ENCODE measurements around the gene PI16.

PI16 gene

DNA sequence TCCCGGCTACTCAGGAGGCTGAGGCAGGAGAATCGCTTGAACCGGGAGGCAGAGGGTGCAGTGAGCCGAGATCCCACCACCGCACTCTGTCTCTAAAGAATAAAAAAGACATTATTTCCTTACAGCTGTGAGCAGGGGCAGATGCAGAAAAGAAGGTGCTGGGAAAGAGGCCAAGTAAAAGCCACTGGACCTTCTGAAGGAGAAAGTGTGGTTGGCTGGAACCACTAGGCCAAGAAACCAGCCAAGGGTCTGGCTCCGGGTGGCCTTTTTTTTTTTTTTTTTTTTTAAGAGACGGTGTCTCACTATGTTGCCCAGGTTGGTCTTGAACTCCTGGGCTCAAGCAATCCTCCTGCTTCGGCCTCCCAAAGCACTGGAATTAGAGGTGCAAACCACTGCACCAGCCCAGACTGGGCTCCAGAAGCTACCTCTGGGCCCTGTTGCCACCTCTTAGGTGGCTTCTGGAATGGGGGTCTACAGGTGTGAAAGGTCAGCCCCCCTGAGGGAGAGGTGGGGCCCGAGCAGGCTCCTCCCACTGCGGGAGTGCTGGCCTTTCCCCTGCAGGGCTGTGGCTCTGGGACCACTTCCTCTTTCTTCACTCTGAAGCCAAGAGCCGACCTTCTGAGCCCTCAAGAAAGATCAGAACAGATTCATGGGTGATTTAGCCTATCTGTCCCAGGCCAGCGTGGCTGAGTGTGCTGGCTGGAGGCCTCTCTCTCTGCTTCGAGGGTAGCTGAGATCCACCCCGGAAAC lies 50.7 kb downstream of the PI16 start, which contains the start of gene FGD2:
Gene FGD2, plus strand, starts transcription at position 595 of the 750 bp plus-strand sequence. CDS start 163 bp downstream, outside the sequence.
- DNase-seq: no peak

DNA sequence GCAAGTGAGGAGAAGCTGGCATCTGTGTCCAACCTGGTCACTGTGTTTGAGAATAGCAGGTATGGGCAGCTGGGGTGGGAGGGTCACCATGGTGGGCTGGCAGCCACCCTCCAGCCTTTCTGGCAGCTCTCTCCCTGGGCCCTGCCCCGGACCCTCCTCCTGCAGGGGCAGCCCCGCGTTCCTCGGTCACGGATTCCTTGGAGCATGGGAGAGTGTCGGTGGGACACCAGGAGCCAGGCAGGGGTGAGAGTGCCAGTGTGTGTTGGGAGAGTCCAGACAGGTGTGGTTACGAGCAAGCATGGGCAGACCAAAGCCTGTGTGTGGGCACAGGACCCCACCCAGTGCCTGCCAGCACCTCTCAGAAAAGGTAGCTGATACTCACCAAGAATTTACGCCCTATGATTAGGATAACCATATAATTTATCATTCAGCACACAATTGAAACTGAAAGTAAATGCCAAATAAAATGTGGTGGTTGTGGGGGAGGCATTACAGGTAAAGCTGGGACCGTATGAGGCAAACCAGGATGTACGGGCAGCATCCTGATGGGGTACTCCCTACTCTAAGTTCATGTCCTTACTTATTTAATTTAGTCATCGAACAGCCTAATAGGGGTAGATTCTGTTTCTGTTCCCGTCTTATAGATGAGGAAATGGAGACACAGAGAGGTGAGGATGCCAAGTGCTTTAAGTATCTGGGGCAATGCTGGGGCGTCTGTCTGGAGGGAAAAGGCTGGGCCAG lies 51.5 kb downstream of the PI16 start:
- no peak for DNase-seq

DNA sequence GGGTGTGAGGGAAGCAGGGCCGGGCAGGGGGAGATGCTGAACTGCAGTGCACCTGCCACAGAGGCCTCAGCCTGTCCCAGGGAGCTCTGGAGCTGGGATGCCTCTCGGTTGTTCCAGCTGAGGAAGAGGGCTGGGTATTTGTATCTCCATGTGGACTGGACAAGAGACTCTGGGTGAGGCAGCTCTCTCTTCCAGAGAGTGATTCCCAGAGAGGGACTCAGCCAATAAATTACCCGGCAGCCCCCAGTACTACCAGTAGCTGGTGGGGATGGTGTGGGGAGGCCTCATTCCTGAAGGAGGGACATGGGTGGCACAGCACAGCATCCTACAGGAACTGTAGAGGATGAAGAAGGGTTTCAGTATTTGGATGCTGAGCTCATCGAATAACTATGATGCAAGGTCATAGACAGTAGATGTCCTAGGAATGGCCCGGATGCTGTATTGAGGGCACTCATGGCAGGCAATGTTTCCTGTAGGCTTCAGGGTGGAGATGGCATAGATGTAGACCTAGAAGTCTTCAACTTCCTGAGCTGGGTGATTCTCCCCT lies 52.3 kb downstream of the PI16 start:
- no peak for DNase-seq

DNA sequence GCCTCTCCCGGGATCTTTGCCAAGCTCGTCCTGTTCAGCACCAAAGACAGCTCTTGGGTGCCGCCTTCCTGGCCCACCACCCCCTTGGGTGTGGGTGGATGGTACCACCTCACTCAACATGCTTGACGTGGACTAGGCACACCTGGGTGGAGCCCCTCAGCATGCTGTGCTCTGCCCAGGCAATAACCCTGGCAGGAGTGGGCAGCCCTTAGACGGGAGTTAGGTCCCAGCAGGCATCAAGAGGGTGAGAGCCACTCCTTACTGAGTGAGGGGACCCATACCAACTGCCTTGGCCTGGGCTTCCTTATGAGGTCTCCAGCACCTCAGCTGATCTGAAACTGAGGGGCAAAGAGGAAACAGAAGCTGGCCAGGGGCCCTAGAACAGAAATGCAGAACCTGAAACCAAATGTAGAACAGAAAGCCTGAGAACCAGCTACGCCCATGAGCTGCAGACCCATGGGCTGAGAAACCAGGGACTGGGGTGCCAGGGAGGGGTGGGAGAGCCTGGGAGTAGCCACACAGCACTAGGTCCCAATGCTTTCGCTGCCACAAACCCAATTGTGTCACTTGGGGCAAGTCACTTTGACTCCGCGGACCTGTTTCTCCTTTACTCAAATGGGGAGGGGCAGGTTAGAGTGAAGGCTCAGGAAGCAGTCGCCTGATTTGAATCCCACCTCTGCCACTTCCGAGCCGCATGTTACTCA lies 53.0 kb downstream of the PI16 start:
- DNase-seq: no peak

DNA sequence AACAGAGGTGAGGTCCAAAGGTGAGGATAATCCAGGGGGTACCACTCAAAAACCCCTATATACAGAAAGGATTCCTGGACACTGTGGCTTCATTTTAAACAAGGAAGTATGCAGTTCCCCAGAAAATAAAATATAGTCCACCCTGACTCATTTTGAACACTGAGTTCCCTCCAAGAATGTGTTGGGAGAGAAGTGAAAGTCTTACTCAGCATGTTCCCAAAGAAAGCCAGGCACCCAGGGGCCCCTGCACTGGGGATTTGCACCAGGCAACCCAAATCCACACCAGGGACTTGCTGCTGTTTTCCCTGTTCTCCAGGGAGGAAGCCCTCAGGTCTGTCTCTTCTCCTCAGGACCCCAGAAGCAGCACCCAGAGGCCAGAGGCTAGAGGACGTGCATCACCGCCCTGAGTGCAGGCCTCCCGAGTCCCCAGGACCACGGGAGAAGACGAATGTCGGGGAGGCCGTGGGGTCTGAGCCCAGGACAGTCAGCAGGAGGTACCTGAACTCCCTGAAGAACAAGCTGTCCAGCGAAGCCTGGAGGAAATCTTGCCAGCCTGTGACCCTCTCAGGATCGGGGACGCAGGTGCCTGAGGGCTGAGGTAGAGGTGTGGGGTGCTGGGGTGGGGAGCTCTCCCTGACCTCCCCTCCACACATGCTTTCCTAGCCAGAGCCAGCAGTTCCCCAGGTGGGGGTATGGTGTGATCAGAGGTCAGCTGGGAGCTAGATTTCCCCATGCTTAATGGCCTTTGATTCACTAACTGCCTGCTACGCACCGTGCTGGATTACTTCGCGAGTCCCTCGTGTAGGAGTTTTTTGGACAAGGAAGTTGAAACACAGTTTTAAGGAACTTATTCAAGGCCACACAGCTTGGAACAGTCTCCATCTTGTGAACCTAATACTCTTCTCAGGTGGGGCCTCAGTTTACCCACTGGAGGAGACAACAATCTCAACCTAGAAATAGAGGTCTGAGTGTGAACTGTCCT lies 54.2 kb downstream of the PI16 start:
- no peak for DNase-seq

DNA sequence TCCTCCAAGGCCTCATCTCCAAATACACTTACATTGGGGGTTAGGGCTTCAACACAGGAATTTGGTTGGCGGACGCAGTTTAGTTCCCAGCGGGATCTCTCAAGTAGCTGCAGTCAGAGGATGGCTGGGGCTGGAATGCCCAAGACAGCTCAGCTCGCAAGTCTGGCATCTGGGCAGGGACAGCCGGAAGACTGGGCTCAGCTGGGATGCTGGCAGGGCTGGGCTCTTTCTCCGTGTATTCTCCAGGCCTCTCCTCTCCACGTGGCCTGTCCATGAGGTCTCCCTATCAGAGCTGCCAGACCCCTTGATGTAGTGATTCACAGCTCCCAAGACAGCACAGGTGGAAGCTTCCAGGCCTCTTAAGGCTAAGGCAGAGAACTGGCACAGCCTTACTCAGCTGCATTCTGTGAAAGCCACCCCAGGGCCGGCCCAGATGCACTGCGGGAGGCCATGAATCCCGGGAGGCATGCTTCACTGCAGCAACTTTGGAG lies 55.9 kb downstream of the PI16 start:
- DNase-seq: no peak

DNA sequence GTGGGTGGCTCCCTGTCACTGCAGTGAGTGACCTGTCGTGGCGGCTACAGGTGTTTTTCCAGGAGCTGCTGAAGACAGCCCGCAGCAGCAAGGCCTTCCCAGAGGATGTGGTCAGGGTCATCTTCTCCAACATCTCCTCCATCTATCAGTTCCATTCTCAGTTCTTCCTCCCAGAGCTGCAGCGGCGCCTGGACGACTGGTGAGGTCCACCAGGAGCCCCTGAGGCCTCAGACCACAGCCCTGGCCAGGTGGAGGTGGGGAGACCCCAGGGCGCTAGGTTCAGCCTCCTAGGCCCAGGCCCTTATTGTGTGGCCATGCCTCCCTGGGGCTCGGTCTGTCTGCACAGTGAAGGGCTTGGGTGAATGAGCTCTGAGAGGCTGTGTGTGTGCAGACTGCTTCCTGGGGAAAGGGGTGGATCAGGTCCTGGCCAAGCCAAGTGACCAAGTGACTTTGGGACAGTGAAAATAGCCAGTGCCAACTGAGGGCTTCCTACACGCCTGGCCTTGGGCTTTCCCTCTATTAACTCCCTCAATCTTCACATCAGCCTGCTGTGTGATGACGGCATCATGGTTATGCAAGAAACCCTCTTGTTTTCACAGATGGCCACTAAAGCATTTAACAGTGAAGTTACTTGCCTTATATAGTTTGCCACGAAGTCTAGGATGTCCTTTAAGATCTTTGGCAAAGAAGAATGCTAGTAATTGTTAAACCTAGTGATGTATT lies 57.3 kb downstream of the PI16 start:
- no peak for DNase-seq

DNA sequence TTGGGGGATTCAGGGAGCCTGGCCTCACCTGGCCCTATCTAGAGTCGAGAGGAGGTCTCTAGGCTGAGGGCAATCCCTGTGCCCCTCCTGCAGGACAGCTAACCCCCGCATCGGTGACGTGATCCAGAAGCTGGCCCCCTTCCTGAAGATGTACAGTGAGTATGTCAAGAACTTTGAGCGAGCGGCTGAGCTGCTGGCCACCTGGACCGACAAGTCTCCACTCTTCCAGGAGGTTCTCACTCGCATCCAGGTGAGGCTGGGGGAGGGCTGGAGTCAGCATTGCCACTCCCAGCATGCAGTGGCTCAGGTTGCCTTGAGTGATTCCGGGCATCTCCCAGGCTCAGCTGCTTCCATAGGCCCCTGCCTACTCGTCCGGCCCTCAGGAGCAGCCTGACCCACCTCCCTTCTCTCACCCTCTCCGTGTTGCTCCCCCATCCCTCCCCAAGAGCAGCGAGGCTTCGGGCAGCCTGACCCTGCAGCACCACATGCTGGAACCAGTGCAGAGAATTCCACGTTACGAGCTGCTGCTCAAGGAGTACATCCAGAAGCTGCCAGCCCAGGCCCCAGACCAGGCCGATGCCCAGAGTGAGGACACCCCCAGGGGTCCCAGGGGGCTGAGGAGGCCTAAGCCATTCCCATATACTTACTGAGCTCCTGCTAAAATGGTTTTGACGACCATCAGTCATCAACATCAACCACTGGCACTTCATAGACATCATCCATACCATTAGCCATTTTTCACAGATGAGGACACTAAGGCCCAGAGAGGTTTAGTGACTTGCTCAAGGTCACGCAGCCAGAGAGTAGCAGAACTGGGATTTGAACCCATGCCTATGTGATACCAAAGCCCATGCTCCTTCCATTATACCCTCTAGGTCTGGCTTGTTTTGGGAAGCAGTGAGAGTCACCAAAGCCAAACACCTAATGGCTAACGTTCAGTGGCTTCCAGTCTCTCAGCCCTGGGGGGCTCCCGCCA lies 59.3 kb downstream of the PI16 start:
- no peak for DNase-seq

All from NCI-H1092 treated with DMSO at 0.1 percent for 48 hours (cell line).